Measurements from ENCODE around the gene NCKAP5.

The NCKAP5 gene

GRCh38 chr2:133484784-133485183, 83.5 kb downstream of the NCKAP5 start:
- Histone ChIP-seq H3K79me1 (ENCODE audit: low read depth, low read length) (no peaks in the 10 kb centered on the region), H3K27ac (replicated peaks; ENCODE audit: low read length) (no peak overlapping the region), H3K36me3 (replicated peaks in 1 of 2; ENCODE audit: control insufficient read depth in 2 of 2, insufficient read depth in 2 of 2, low read length in 2 of 2) (peaks cover 0 to 75% of the 10 kb centered on the region in 2 donors), H2AFZ (ENCODE audit: low read length) (no peak overlapping the region), H3K18ac (ENCODE audit: low read length) (no peak overlapping the region), H3K4me2 (ENCODE audit: insufficient read depth, low read length, poor library complexity, severe bottlenecking) (no peak overlapping the region), H3K9me3 (replicated peaks in 1 of 2; ENCODE audit: control insufficient read depth in 2 of 2, insufficient read depth in 1 of 2, low read depth in 1 of 2, low read length in 2 of 2) (peaks cover 0 to 10% of the 10 kb centered on the region in 2 donors), H3K9ac (ENCODE audit: low read depth, low read length, poor library complexity) (no peak overlapping the region), H3K4me1 (ENCODE audit: control insufficient read depth in 2 of 2, insufficient read depth in 1 of 2, low read depth in 1 of 2, low read length in 2 of 2) (peaks cover 2 to 12% of the 10 kb centered on the region in 2 donors), H2BK120ac (ENCODE audit: low read depth, low read length) (no peak overlapping the region), H3K4me3 (ENCODE audit: low read length in 2 of 2) (no peak overlapping the region), H3K4ac (ENCODE audit: low read length) (no peak overlapping the region), H3K27me3 (ENCODE audit: control insufficient read depth in 3 of 3, insufficient read depth in 3 of 3, low read depth in 1 of 3, low read length in 3 of 3) (no peaks in the 10 kb centered on the region), H4K8ac (ENCODE audit: low read depth, low read length) (no peak overlapping the region), H4K91ac (ENCODE audit: low read depth, low read length, poor library complexity) (no peak overlapping the region), H2AK5ac (ENCODE audit: low read depth, low read length) (no peak overlapping the region), H3K23ac (ENCODE audit: low read depth, low read length, poor library complexity) (no peak overlapping the region), H2BK5ac (ENCODE audit: low read length) (no peak overlapping the region), H3K14ac (ENCODE audit: low read length) (no peak overlapping the region), H2BK15ac (ENCODE audit: low read length) (no peak overlapping the region), H2BK12ac (ENCODE audit: low read length) (no peak overlapping the region)
- no peak for DNase-seq (ENCODE audit: low spot score)
- no CpG with 5 or more reads among the region's 3 CpGs for WGBS, 2 donors (ENCODE audit: extremely low coverage in 2 of 2, insufficient read length in 2 of 2, insufficient replicate concordance in 1 of 2)

DNA sequence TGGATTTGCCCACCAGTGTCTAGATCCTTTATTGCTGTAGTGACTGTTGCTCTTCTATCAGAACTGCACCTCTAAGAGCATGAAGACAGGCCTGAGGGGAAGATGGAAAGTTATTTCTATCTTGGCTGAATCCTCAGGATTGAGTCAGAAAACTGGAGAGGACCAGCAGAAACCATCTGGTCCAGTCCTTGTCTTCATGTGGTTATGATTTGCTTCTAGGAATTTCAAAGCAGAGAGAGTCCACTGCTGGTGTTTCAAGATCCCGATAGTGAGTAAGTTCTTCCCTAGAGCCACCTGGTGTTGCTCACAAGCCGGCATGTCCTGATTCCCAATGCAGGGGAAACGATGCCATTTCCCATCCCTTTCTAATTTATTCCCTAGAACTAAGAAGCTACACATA, 84.2 kb downstream of the NCKAP5 start:
- DNase-seq (ENCODE audit: low spot score), result no peak
- Histone ChIP-seq H3K36me3 (replicated peaks in 1 of 2; ENCODE audit: control insufficient read depth in 2 of 2, insufficient read depth in 2 of 2, low read length in 2 of 2) (peaks cover 0 to 75% of the 10 kb centered on the region in 2 donors), H3K79me1 (ENCODE audit: low read depth, low read length) (no peaks in the 10 kb centered on the region), H3K18ac (ENCODE audit: low read length) (no peak overlapping the region), H3K9ac (ENCODE audit: low read depth, low read length, poor library complexity) (no peak overlapping the region), H2AFZ (ENCODE audit: low read length) (no peak overlapping the region), H2BK5ac (ENCODE audit: low read length) (no peak overlapping the region), H3K4me2 (ENCODE audit: insufficient read depth, low read length, poor library complexity, severe bottlenecking) (no peak overlapping the region), H4K8ac (ENCODE audit: low read depth, low read length) (no peak overlapping the region), H3K4ac (ENCODE audit: low read length) (no peak overlapping the region), H3K27ac (replicated peaks; ENCODE audit: low read length) (no peak overlapping the region), H2BK120ac (ENCODE audit: low read depth, low read length) (no peak overlapping the region), H3K14ac (ENCODE audit: low read length) (no peak overlapping the region), H3K4me1 (ENCODE audit: control insufficient read depth in 2 of 2, insufficient read depth in 1 of 2, low read depth in 1 of 2, low read length in 2 of 2) (peaks cover 2 to 12% of the 10 kb centered on the region in 2 donors), H3K23ac (ENCODE audit: low read depth, low read length, poor library complexity) (no peak overlapping the region), H3K27me3 (ENCODE audit: control insufficient read depth in 3 of 3, insufficient read depth in 3 of 3, low read depth in 1 of 3, low read length in 3 of 3) (no peaks in the 10 kb centered on the region), H4K91ac (ENCODE audit: low read depth, low read length, poor library complexity) (no peak overlapping the region), H2BK12ac (ENCODE audit: low read length) (no peak overlapping the region), H3K4me3 (ENCODE audit: low read length in 2 of 2) (no peak overlapping the region), H2BK15ac (ENCODE audit: low read length) (no peak overlapping the region), H2AK5ac (ENCODE audit: low read depth, low read length) (no peak overlapping the region), H3K9me3 (replicated peaks in 1 of 2; ENCODE audit: control insufficient read depth in 2 of 2, insufficient read depth in 1 of 2, low read depth in 1 of 2, low read length in 2 of 2) (peaks cover 0 to 10% of the 10 kb centered on the region in 2 donors)
- WGBS, 2 donors (ENCODE audit: extremely low coverage in 2 of 2, insufficient read length in 2 of 2, insufficient replicate concordance in 1 of 2), result no CpG with 5 or more reads among the region's 3 CpGs

DNA sequence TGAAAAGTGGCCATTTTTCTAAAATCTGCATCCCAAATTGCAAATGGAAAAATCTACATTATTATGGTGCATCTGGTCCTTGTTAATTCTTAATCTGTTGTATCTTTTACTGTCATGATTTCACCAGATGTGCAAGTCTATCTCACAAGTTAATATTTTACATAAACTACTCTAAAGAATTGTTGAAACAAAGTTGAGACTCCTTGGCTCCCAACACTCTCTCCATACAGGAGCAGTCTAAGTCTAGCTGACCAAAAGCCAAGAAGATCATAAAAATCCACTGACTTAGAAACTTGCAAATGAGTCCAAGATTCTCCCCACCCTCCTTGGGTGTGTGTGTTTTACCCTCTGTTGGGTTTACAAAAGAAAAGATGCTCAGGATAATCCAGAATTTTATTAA, 85.1 kb downstream of the NCKAP5 start:
- H2AK5ac ChIP-seq (ENCODE audit: low read depth, low read length), result no peak overlapping the region
- no peak overlapping the region for H2BK12ac ChIP-seq (ENCODE audit: low read length)
- no peak overlapping the region for H4K8ac ChIP-seq (ENCODE audit: low read depth, low read length)
- peaks cover 0 to 78% of the 10 kb centered on the region in 2 donors for H3K36me3 ChIP-seq (replicated peaks in 1 of 2; ENCODE audit: control insufficient read depth in 2 of 2, insufficient read depth in 2 of 2, low read length in 2 of 2)
- no peak overlapping the region for H3K9ac ChIP-seq (ENCODE audit: low read depth, low read length, poor library complexity)
- H3K27me3 ChIP-seq (ENCODE audit: control insufficient read depth in 3 of 3, insufficient read depth in 3 of 3, low read depth in 1 of 3, low read length in 3 of 3), result no peaks in the 10 kb centered on the region
- no peak overlapping the region for H4K91ac ChIP-seq (ENCODE audit: low read depth, low read length, poor library complexity)
- H2BK5ac ChIP-seq (ENCODE audit: low read length), result no peak overlapping the region
- H2AFZ ChIP-seq (ENCODE audit: low read length), result no peak overlapping the region
- H3K4me3 ChIP-seq (ENCODE audit: low read length in 2 of 2), result no peak overlapping the region
- peaks cover 0 to 10% of the 10 kb centered on the region in 2 donors for H3K9me3 ChIP-seq (replicated peaks in 1 of 2; ENCODE audit: control insufficient read depth in 2 of 2, insufficient read depth in 1 of 2, low read depth in 1 of 2, low read length in 2 of 2)
- no peak for DNase-seq (ENCODE audit: low spot score)
- no peak overlapping the region for H3K23ac ChIP-seq (ENCODE audit: low read depth, low read length, poor library complexity)
- no peak overlapping the region for H2BK120ac ChIP-seq (ENCODE audit: low read depth, low read length)
- no peak overlapping the region for H3K14ac ChIP-seq (ENCODE audit: low read length)
- H3K79me1 ChIP-seq (ENCODE audit: low read depth, low read length), result no peaks in the 10 kb centered on the region
- no peak overlapping the region for H3K4me2 ChIP-seq (ENCODE audit: insufficient read depth, low read length, poor library complexity, severe bottlenecking)
- H3K4me1 ChIP-seq (ENCODE audit: control insufficient read depth in 2 of 2, insufficient read depth in 1 of 2, low read depth in 1 of 2, low read length in 2 of 2), result peaks cover 2 to 12% of the 10 kb centered on the region in 2 donors
- no peak overlapping the region for H3K27ac ChIP-seq (replicated peaks; ENCODE audit: low read length)
- no peak overlapping the region for H3K18ac ChIP-seq (ENCODE audit: low read length)
- no peak overlapping the region for H2BK15ac ChIP-seq (ENCODE audit: low read length)
- H3K4ac ChIP-seq (ENCODE audit: low read length), result no peak overlapping the region

DNA sequence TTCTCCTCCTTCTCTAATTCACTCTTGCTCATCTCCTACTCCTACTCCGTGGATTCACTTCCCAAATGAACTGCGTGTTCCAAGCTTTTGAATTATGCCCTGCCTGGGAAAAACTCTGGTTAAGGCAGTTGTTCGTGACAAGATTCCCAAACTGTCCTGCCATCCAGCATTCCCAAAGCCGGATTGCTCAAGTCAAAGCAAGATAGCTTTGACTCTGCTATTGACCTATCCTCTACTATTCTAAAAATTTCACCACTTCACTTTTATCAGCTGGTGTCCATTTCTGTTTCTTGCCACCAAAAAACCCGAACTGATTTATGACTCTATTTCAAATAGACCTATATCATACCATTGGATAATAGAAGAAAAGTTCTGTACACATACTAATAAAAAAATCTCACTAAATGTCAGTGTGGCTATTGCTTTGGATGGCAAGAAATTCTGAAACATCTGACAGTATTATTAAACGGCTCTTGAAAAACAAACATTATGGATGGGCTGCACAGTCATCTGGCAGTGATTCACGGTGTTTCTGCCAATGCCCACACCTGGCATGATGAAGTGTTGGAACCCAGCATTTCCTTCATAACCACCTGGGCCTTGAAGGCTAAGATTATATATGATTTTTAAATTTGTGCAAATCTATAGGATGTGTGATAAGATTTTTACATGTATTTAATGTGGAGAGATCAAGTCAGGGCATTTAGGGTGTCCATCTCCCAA, 87.4 kb downstream of the NCKAP5 start:
- H2AFZ ChIP-seq (ENCODE audit: low read length), result no peak overlapping the region
- no peak overlapping the region for H3K4me2 ChIP-seq (ENCODE audit: insufficient read depth, low read length, poor library complexity, severe bottlenecking)
- peaks cover 0 to 7% of the 10 kb centered on the region in 2 donors for H3K9me3 ChIP-seq (replicated peaks in 1 of 2; ENCODE audit: control insufficient read depth in 2 of 2, insufficient read depth in 1 of 2, low read depth in 1 of 2, low read length in 2 of 2)
- no peak overlapping the region for H2BK5ac ChIP-seq (ENCODE audit: low read length)
- H3K4ac ChIP-seq (ENCODE audit: low read length), result no peak overlapping the region
- no peak overlapping the region for H3K14ac ChIP-seq (ENCODE audit: low read length)
- H3K27ac ChIP-seq (replicated peaks; ENCODE audit: low read length), result no peak overlapping the region
- H2BK15ac ChIP-seq (ENCODE audit: low read length), result no peak overlapping the region
- H4K91ac ChIP-seq (ENCODE audit: low read depth, low read length, poor library complexity), result no peak overlapping the region
- no peak for DNase-seq (ENCODE audit: low spot score)
- no peak overlapping the region for H3K9ac ChIP-seq (ENCODE audit: low read depth, low read length, poor library complexity)
- WGBS, 2 donors (ENCODE audit: extremely low coverage in 2 of 2, insufficient read length in 2 of 2, insufficient replicate concordance in 1 of 2), result no CpG with 5 or more reads among the region's 7 CpGs
- H3K4me1 ChIP-seq (ENCODE audit: control insufficient read depth in 2 of 2, insufficient read depth in 1 of 2, low read depth in 1 of 2, low read length in 2 of 2), result peaks cover 0 to 2% of the 10 kb centered on the region in 2 donors
- no peaks in the 10 kb centered on the region for H3K27me3 ChIP-seq (ENCODE audit: control insufficient read depth in 3 of 3, insufficient read depth in 3 of 3, low read depth in 1 of 3, low read length in 3 of 3)
- no peaks in the 10 kb centered on the region for H3K79me1 ChIP-seq (ENCODE audit: low read depth, low read length)
- H3K36me3 ChIP-seq (replicated peaks in 1 of 2; ENCODE audit: control insufficient read depth in 2 of 2, insufficient read depth in 2 of 2, low read length in 2 of 2), result peaks cover 0 to 89% of the 10 kb centered on the region in 2 donors
- H3K23ac ChIP-seq (ENCODE audit: low read depth, low read length, poor library complexity), result no peak overlapping the region
- H2BK12ac ChIP-seq (ENCODE audit: low read length), result no peak overlapping the region
- no peak overlapping the region for H3K4me3 ChIP-seq (ENCODE audit: low read length in 2 of 2)
- no peak overlapping the region for H4K8ac ChIP-seq (ENCODE audit: low read depth, low read length)
- H2BK120ac ChIP-seq (ENCODE audit: low read depth, low read length), result no peak overlapping the region
- H2AK5ac ChIP-seq (ENCODE audit: low read depth, low read length), result no peak overlapping the region
- no peak overlapping the region for H3K18ac ChIP-seq (ENCODE audit: low read length)
